ENCODE results near the gene ACACA. TPM values are rescaled to one million over a fixed set of nuclear protein-coding genes. Genes with fewer than 3 reads are reported as not detected.
A peak's percentile ranks its signal among the peaks of the same experiment; 100 is the strongest.

Gene ACACA
- total RNA-seq, 6 experiments from 2014 or later, result 37.7 to 43.0 (median 40.7) TPM

DNA sequence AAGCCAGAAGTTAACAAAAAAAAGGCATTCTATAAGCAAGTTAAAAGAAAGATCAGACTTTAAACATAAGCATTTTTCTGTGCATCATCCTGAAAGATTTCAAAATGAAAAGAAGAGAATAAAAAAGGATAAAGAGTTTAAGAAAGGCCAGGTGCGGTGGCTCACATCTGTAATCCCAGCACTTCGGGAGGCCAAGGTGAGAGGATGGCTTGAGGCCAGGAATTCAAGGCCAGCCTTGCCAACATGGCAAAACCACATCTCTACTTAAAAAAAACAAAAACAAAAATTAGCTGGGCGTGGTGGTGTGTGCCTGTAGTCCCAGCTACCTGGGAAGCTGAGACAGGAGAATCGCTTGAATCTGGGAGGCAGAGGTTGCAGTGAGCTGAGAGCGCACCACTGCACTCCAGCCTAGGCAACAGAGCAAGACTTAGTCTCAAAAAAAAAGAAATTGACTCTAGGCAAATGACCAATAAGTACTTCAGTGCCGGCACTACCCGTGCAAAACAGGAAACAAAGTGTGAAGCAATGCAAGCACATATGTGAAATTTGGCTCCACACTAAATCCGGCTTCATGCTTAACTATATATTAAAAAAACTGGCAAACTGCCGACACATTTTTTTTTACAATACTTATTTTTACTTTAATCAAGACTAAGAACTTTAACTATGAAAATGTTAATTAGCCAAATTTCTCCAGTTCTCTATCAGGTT, 114.1 kb downstream of the ACACA start:
- H3K4me1 Mint-ChIP-seq (ENCODE audit: low read depth), result no peaks in the 10 kb centered on the region
- DNase-seq, result no peak
- no peak overlapping the region for H3K27ac Mint-ChIP-seq
- H3K27me3 Mint-ChIP-seq (ENCODE audit: insufficient read depth), result no peaks in the 10 kb centered on the region
- no peaks in the 10 kb centered on the region for H3K9me3 Mint-ChIP-seq
- no peaks in the 10 kb centered on the region; the same call in 1 of the 2 replicates for H3K36me3 Mint-ChIP-seq (ENCODE audit: low read depth)
- H3K4me3 Mint-ChIP-seq, result no peak overlapping the region
- TF ChIP-seq, protein P1, sequence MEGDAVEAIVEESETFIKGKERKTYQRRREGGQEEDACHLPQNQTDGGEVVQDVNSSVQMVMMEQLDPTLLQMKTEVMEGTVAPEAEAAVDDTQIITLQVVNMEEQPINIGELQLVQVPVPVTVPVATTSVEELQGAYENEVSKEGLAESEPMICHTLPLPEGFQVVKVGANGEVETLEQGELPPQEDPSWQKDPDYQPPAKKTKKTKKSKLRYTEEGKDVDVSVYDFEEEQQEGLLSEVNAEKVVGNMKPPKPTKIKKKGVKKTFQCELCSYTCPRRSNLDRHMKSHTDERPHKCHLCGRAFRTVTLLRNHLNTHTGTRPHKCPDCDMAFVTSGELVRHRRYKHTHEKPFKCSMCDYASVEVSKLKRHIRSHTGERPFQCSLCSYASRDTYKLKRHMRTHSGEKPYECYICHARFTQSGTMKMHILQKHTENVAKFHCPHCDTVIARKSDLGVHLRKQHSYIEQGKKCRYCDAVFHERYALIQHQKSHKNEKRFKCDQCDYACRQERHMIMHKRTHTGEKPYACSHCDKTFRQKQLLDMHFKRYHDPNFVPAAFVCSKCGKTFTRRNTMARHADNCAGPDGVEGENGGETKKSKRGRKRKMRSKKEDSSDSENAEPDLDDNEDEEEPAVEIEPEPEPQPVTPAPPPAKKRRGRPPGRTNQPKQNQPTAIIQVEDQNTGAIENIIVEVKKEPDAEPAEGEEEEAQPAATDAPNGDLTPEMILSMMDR (IDR thresholded peaks at IDR 0.05), result no peak

DNA sequence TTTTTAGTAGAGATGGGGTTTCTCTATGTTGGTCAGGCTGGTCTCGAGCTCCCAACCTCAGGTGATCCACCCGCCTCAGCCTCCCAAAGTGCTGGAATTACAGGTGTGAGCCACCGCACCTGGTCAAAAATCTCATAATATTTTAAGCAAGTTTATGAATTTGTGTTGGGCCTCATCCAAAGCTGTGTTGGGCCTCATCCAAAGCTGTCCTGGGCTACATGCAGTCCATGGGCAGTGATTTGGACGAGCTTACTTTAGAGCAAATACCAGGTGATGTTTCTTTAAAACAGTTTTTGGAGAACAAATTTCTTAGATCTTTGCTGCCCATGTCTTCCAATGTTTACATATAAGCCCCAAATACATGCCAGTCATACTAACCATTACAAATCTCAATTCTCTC, 115.3 kb downstream of the ACACA start:
- Mint-ChIP-seq H3K4me3 (no peak overlapping the region), H3K27me3 (ENCODE audit: insufficient read depth) (no peaks in the 10 kb centered on the region), H3K36me3 (ENCODE audit: low read depth) (no peaks in the 10 kb centered on the region; the same call in 1 of the 2 replicates), H3K4me1 (ENCODE audit: low read depth) (no peaks in the 10 kb centered on the region), H3K9me3 (no peaks in the 10 kb centered on the region), H3K27ac (no peak overlapping the region)
- TF ChIP-seq, protein P1 (IDR thresholded peaks at IDR 0.05), result no peak
- no peak for DNase-seq

DNA sequence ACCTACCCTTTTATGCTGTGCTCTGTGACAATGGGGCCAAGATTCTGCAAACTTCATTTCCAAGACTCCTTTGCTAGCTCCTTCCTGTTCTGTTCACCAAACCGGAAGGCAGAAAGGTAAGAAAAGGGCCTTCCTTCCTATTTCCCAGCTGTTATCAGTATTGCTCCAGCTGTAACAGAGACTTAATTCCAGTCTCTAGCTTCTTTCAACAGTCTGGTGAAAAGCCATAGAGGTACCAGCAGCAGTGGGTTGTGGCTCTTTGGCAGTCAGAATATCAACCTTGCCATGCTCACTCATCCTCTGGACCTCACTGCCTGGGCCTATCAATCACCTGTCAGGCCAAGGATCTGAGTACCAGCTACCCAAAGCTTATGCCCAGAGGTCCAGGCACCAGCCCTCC, 120.2 kb downstream of the ACACA start:
- H3K9me3 Mint-ChIP-seq, result no peaks in the 10 kb centered on the region
- H3K36me3 Mint-ChIP-seq (ENCODE audit: low read depth), result peaks cover 13% of the 10 kb centered on the region
- H3K27me3 Mint-ChIP-seq (ENCODE audit: insufficient read depth), result peaks cover 1% of the 10 kb centered on the region; the same call in 1 of the 2 replicates
- DNase-seq, result no peak
- TF ChIP-seq, protein P1 (IDR thresholded peaks at IDR 0.05), result no peak
- peaks cover 14% of the 10 kb centered on the region for H3K4me1 Mint-ChIP-seq (ENCODE audit: low read depth)
- H3K4me3 Mint-ChIP-seq, result no peak overlapping the region
- no peak overlapping the region for H3K27ac Mint-ChIP-seq

DNA sequence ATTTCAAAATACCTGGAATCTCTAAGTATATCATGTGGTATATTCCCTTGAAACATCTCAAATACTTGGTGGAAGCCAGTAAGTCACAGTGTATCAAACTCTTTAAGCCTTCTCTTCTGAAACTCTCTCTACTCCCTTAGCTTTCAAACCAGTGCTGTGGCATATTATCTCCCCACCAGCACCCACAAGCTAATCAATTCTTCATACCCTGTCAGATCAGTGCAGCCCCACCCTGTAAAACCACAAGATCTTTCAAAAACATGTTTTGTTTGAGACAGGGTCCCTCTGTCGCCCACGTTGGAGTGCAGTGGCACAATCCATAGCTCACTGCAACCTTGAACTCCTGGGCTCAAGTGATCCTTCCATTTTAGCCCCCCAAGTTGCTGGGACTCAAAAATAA, 122.4 kb downstream of the ACACA start:
- peaks cover 18% of the 10 kb centered on the region for H3K36me3 Mint-ChIP-seq (ENCODE audit: low read depth)
- TF ChIP-seq, protein P1 (IDR thresholded peaks at IDR 0.05), result no peak
- H3K4me1 Mint-ChIP-seq (ENCODE audit: low read depth), result peaks cover 14% of the 10 kb centered on the region
- no peak for DNase-seq
- no peaks in the 10 kb centered on the region for H3K9me3 Mint-ChIP-seq
- H3K27me3 Mint-ChIP-seq (ENCODE audit: insufficient read depth), result peaks cover 1% of the 10 kb centered on the region; the same call in 1 of the 2 replicates
- H3K27ac Mint-ChIP-seq, result peak overlapping the region; percentile 14; the same call in 1 of the 2 replicates
- H3K4me3 Mint-ChIP-seq, result no peak overlapping the region

DNA sequence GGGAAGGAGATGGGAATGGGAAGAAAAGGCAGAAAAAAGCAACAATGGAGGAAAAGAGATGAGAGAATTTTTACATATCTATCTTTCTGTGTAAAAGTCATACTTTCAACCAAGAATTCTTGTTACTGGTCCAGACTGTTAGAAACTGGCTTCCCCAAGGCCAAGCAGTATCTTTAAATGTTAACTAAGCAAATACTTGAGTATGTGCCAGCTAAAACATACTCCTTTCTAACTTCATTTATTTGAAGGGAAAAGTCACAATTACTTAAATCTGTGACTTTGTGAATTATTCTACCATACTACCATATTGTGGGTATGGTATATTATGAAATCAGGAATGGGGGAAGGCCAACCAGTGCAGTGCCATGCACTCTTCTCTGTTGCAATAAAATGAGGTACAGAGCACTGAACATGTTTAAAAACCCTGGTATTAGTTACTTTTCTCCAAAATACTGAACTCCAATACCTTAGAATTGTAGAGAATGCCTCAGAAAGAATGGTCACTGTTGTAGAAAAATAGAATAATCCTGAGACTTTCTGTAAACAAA, 123.1 kb downstream of the ACACA start:
- Mint-ChIP-seq H3K27me3 (ENCODE audit: insufficient read depth) (peaks cover 1% of the 10 kb centered on the region; the same call in 1 of the 2 replicates), H3K4me3 (no peak overlapping the region), H3K36me3 (ENCODE audit: low read depth) (peaks cover 18% of the 10 kb centered on the region), H3K27ac (no peak overlapping the region; the same call in 1 of the 2 replicates), H3K9me3 (no peaks in the 10 kb centered on the region), H3K4me1 (ENCODE audit: low read depth) (peaks cover 14% of the 10 kb centered on the region)
- DNase-seq, result peak; percentile 13
- TF ChIP-seq, protein P1 (IDR thresholded peaks at IDR 0.05), result no peak

Measured in HFFc6 (cell line).